HL-60 (cell line): ENCODE measurements around the gene FAR1.

Experiments
- DNase-seq, 2 experiments: peaks; one replicate each; pipeline ENCODE4 v3.0.0-alpha.2; 2010 to 2020; ENCODE audit warnings: low read depth in 1 of 2, low spot score in 1 of 2
- H3K27ac ChIP-seq: fragments of 250-450 bp; sonication (Bioruptor Pico); replicated peaks from 2 replicates; pipeline ENCODE4 v1.5.1; 2020; ENCODE audit warnings: mild to moderate bottlenecking, moderate library complexity
- H3K27me3 ChIP-seq: fragments of 250-450 bp; sonication (Bioruptor Pico); 2 replicates; pipeline ENCODE4 v1.5.1; 2021; ENCODE audit warnings: mild to moderate bottlenecking, moderate library complexity; ENCODE audit not compliant: insufficient read depth, poor library complexity, severe bottlenecking
- H3K4me3 ChIP-seq: replicated peaks from 2 replicates; pipeline ENCODE4 v1.5.1; 2011; ENCODE audit warnings: mild to moderate bottlenecking, control low read depth, low read length; ENCODE audit not compliant: insufficient read depth
- CTCF ChIP-seq: IDR thresholded peaks from one replicate; pipeline ENCODE4 v1.5.1; 2011; ENCODE audit warnings: low read length, control low read depth, inconsistent platforms; ENCODE audit not compliant: insufficient read depth
- GABPA ChIP-seq: IDR thresholded peaks from 2 replicates; pipeline ENCODE4 v1.6.1; 2012; ENCODE audit warnings: low read depth
- POLR2AphosphoS5 ChIP-seq: IDR thresholded peaks from 2 replicates; pipeline ENCODE4 v1.6.1; 2012; ENCODE audit warnings: low read depth
- SPI1 ChIP-seq: IDR thresholded peaks from 2 replicates; pipeline ENCODE4 v1.6.1; 2012; ENCODE audit warnings: low read depth, mild to moderate bottlenecking, borderline replicate concordance
- TF ChIP-seq, protein P1 (sequence below): IDR thresholded peaks from 2 replicates; pipeline ENCODE4 v1.6.1; 2012; ENCODE audit warnings: low read depth; ENCODE audit not compliant: insufficient replicate concordance

The FAR1 gene

DNA sequence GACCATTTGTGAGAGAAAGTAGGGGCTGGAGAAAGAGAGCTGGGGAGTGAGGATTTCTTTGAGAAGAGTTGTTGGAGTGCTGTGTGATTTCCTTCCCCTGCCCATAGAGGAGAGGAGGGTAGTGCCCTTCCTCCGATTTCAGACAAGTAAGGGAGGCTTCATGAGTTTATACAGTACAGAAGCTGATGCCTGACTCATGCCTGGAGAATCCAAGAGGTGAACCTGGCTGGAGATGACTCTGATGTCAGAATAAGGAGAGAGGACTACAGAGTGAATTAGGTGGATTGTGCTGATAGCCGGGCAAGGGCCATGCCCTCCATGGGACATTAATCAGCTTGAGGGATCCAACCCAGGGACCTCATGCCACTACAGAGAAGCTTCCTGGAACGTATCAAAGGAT lies 91.6 kb downstream of the FAR1 start:
- no peak for TF ChIP-seq POLR2AphosphoS5
- TF ChIP-seq CTCF = no peak
- TF ChIP-seq GABPA = no peak
- TF ChIP-seq SPI1 = no peak
- TF ChIP-seq, protein P1, sequence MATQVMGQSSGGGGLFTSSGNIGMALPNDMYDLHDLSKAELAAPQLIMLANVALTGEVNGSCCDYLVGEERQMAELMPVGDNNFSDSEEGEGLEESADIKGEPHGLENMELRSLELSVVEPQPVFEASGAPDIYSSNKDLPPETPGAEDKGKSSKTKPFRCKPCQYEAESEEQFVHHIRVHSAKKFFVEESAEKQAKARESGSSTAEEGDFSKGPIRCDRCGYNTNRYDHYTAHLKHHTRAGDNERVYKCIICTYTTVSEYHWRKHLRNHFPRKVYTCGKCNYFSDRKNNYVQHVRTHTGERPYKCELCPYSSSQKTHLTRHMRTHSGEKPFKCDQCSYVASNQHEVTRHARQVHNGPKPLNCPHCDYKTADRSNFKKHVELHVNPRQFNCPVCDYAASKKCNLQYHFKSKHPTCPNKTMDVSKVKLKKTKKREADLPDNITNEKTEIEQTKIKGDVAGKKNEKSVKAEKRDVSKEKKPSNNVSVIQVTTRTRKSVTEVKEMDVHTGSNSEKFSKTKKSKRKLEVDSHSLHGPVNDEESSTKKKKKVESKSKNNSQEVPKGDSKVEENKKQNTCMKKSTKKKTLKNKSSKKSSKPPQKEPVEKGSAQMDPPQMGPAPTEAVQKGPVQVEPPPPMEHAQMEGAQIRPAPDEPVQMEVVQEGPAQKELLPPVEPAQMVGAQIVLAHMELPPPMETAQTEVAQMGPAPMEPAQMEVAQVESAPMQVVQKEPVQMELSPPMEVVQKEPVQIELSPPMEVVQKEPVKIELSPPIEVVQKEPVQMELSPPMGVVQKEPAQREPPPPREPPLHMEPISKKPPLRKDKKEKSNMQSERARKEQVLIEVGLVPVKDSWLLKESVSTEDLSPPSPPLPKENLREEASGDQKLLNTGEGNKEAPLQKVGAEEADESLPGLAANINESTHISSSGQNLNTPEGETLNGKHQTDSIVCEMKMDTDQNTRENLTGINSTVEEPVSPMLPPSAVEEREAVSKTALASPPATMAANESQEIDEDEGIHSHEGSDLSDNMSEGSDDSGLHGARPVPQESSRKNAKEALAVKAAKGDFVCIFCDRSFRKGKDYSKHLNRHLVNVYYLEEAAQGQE = no peak
- Histone ChIP-seq H3K27me3 (no peaks in the 10 kb centered on the region), H3K4me3 (no peak overlapping the region), H3K27ac (no peak overlapping the region)
- DNase-seq = no peak

GRCh38 chr11:13761250-13761649 lies 92.8 kb downstream of the FAR1 start:
- no peak for TF ChIP-seq SPI1
- TF ChIP-seq GABPA = no peak
- TF ChIP-seq CTCF = no peak
- TF ChIP-seq, protein P1 = no peak
- TF ChIP-seq POLR2AphosphoS5 = no peak
- Histone ChIP-seq H3K4me3 (no peak overlapping the region), H3K27ac (no peak overlapping the region), H3K27me3 (no peaks in the 10 kb centered on the region)
- DNase-seq = no peak

DNA sequence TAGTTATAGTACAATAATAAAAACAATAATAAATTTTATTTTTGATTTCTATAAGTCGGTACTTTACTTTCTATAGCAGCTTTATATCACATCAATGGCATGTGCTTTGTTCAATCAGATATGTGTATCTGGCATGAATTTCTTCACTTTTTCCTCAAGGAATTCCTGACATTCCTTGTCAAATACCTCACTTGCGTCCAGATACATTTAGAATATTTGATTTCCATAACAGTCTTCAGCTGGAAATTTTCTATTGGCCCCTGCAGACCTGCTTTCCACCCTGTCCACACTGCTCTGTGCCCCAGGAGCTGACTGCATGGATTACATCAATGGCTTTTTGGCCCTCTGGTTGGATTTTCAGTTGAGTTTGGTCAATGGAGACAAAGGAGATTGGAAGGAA lies 93.2 kb downstream of the FAR1 start:
- no peak overlapping the region for H3K4me3 ChIP-seq
- H3K27me3 ChIP-seq = no peaks in the 10 kb centered on the region
- TF ChIP-seq SPI1 (no peak), GABPA (no peak), POLR2AphosphoS5 (no peak)

DNA sequence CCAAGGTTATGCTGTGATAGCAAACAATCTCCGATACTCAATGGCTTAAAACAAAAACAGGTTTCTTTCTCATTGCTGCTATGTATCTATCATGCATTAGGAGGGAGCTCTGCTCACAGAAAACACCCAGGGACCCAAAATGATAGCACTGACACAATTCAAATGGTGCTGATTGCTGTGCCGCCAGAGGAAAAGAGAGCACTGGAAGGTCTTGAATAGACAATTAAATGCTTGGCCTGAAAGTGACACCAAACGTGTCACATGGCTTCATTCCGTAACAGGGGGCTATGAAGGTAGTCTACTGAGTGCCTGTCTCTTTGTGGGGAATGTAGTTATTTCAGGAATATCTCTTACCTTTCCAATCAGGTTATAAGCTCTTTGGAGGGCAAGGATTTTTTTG lies 94.2 kb downstream of the FAR1 start:
- no peak for TF ChIP-seq SPI1
- TF ChIP-seq, protein P1 = no peak
- TF ChIP-seq POLR2AphosphoS5 = no peak
- no peak for TF ChIP-seq GABPA
- no peak for TF ChIP-seq CTCF
- DNase-seq = no peak
- Histone ChIP-seq H3K4me3 (no peak overlapping the region), H3K27ac (no peak overlapping the region), H3K27me3 (no peaks in the 10 kb centered on the region)

More for the DNA sequence above, 93.2 kb downstream of the FAR1 start:
- H3K27ac ChIP-seq = no peak overlapping the region
- DNase-seq = no peak
